ENCODE results near the gene PRKAA1.

GRCh38 chr5:40717281-40717680 lies 80.9 kb downstream of the PRKAA1 start:
- no peak for TF ChIP-seq EZH2 (IDR thresholded peaks at IDR 0.05; ENCODE audit: low read length, unreplicated experiment)
- TF ChIP-seq, protein P1, sequence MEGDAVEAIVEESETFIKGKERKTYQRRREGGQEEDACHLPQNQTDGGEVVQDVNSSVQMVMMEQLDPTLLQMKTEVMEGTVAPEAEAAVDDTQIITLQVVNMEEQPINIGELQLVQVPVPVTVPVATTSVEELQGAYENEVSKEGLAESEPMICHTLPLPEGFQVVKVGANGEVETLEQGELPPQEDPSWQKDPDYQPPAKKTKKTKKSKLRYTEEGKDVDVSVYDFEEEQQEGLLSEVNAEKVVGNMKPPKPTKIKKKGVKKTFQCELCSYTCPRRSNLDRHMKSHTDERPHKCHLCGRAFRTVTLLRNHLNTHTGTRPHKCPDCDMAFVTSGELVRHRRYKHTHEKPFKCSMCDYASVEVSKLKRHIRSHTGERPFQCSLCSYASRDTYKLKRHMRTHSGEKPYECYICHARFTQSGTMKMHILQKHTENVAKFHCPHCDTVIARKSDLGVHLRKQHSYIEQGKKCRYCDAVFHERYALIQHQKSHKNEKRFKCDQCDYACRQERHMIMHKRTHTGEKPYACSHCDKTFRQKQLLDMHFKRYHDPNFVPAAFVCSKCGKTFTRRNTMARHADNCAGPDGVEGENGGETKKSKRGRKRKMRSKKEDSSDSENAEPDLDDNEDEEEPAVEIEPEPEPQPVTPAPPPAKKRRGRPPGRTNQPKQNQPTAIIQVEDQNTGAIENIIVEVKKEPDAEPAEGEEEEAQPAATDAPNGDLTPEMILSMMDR (conservative IDR thresholded peaks at IDR 0.05; ENCODE audit: low read depth, low read length) = no peak

Data from PC-3 (cell line).